HepG2 (cell line): ENCODE data around the gene LRRC73.

Source experiments
- ATF2 ChIP-seq: sonication (generic); formaldehyde crosslinking; IDR thresholded peaks from 2 replicates; pipeline ENCODE4 v1.4.0; 2020; ENCODE audit warnings: missing genetic modification reagents
- ATF6 ChIP-seq: sonication (generic); formaldehyde crosslinking; conservative IDR thresholded peaks from 2 replicates; pipeline ENCODE4 v1.4.0; 2020; ENCODE audit warnings: missing genetic modification reagents
- CTCF ChIP-seq: sonication (generic); formaldehyde crosslinking; IDR thresholded peaks from 2 replicates; pipeline ENCODE4 v1.5.0; 2020; ENCODE audit warnings: mild to moderate bottlenecking, missing genetic modification reagents, moderate library complexity
- ETS1 ChIP-seq: sonication (generic); formaldehyde crosslinking; IDR thresholded peaks from 2 replicates; pipeline ENCODE4 v1.4.0; 2020; ENCODE audit warnings: missing genetic modification reagents
- ETV5 ChIP-seq: IDR thresholded peaks from 2 replicates; pipeline ENCODE4 v1.6.1; 2018; ENCODE audit warnings: missing biosample characterization, missing genetic modification reagents, inconsistent platforms, borderline replicate concordance
- JUND ChIP-seq: sonication (generic); formaldehyde crosslinking; IDR thresholded peaks from 2 replicates; pipeline ENCODE4 v1.8.0; 2022; ENCODE audit warnings: mild to moderate bottlenecking, missing genetic modification reagents
- NR2F2 ChIP-seq: IDR thresholded peaks from 2 replicates; pipeline ENCODE4 v1.6.1; 2012; ENCODE audit warnings: low read depth, inconsistent platforms, borderline replicate concordance
- RFX5 ChIP-seq: IDR thresholded peaks from 2 replicates; pipeline ENCODE4 v1.6.1; 2011; ENCODE audit warnings: low read depth, low read length, improper control_type of control experiment
- SNAPC5 ChIP-seq: sonication (generic); formaldehyde crosslinking; IDR thresholded peaks from 2 replicates; pipeline ENCODE4 v1.8.1; 2023; ENCODE audit warnings: mild to moderate bottlenecking, missing genetic modification reagents, borderline replicate concordance
- SP1 ChIP-seq, 2 experiments: fragments of 450-650 bp in 1 of 2; sonication (generic) in 1 of 2; formaldehyde crosslinking in 1 of 2; IDR thresholded peaks; 2 replicates each; pipeline versions ENCODE4 v1.4.0 to v1.6.1; 2016 to 2020; ENCODE audit warnings: missing genetic modification reagents in 1 of 2
- TAF1 ChIP-seq: sonication (generic); formaldehyde crosslinking; IDR thresholded peaks from 2 replicates; pipeline ENCODE4 v1.4.0; 2020; ENCODE audit warnings: missing genetic modification reagents
- TGIF2 ChIP-seq: IDR thresholded peaks from 2 replicates; pipeline ENCODE4 v1.6.1; 2016; ENCODE audit warnings: control low read depth, missing compliant biosample characterization
- TRIM22 ChIP-seq: fragments of 450-650 bp; IDR thresholded peaks from 2 replicates; pipeline ENCODE4 v1.6.1; 2017
- ZNF546 ChIP-seq: sonication (generic); formaldehyde crosslinking; conservative IDR thresholded peaks from 2 replicates; pipeline ENCODE4 v1.8.1; 2023; ENCODE audit warnings: mild to moderate bottlenecking, missing genetic modification reagents

- TF ChIP-seq NR2F2 (no peak), ATF2 (CRISPR knock-in tag) (no peak), TGIF2 (CRISPR knock-in tag) (no peak), TRIM22 (no peak), ETV5 (CRISPR knock-in tag) (no peak), JUND (no peak), CTCF (CRISPR knock-in tag) (peak; percentile 41), SNAPC5 (CRISPR knock-in tag) (no peak), ZNF546 (CRISPR knock-in tag) (no peak), RFX5 (no peak), SP1 (IDR thresholded peaks at IDR 0.05) (no peak), SP1 (CRISPR knock-in tag; IDR thresholded peaks at IDR 0.05) (no peak), ATF6 (no peak), ETS1 (CRISPR knock-in tag) (no peak), TAF1 (CRISPR knock-in tag) (no peak)
Observed at GRCh38 chr6:43457643-43458042, 52.5 kb downstream of the LRRC73 start.
